G401 (cell line): ENCODE data around the gene KATNAL1. TPM values are rescaled to one million over a fixed set of nuclear protein-coding genes. Genes with fewer than 3 reads are reported as not detected.
"Not testable (repeated sequence)": the region's sequence is repeated elsewhere in the genome, so short reads cannot be mapped to it uniquely, and the experiment has no call there.

ENCODE experiments used
- DNase-seq: peaks from one replicate; pipeline ENCODE4 v3.0.0-alpha.2; 2015; ENCODE audit warnings: low spot score
- in situ Hi-C: cut with HindIII; loops from 2 replicates; pipeline ENCODE4 v1.10.0; 2016; ENCODE audit warnings: low sequenced_read_pairs, mixed read lengths
- total RNA-seq: library from RNA; depleted of rRNA; stranded (reverse); fragments of >200 nt; shearing (Covaris generic); gene quantifications from 2 replicates; pipeline ENCODE4 v1.2.3, GENCODE V29; 2014

KATNAL1 gene
- total RNA-seq, 1 experiment from 2014 or later, result 8.5 TPM

- no peak for DNase-seq
- in situ Hi-C loops, result no loop called here
Measured at GRCh38 chr13:30305456-30305970, 1.8 kb downstream of the KATNAL1 start.

GRCh38 chr13:30303269-30303668 is 4.1 kb downstream of the KATNAL1 start:
- DNase-seq, result no peak

GRCh38 chr13:30301827-30302226 is 5.5 kb downstream of the KATNAL1 start:
- DNase-seq, result no peak
- in situ Hi-C loops, result no loop called here

More at GRCh38 chr13:30303269-30303668, 4.1 kb downstream of the KATNAL1 start:
- in situ Hi-C loops, result no loop called here

- in situ Hi-C loops, result no loop called here
Measured at GRCh38 chr13:30300596-30300995, 6.8 kb downstream of the KATNAL1 start.

GRCh38 chr13:30299786-30300185 is 7.6 kb downstream of the KATNAL1 start:
- in situ Hi-C loops, result no loop called here
- no peak for DNase-seq

More at GRCh38 chr13:30300596-30300995, 6.8 kb downstream of the KATNAL1 start:
- DNase-seq, result no peak

GRCh38 chr13:30295116-30295515 is 12.2 kb downstream of the KATNAL1 start:
- no peak for DNase-seq
- in situ Hi-C loops, result no loop called here

- in situ Hi-C loops, result no loop called here
- no peak for DNase-seq
Measured at GRCh38 chr13:30294004-30294403, 13.3 kb downstream of the KATNAL1 start.

- no peak for DNase-seq
- in situ Hi-C loops, result no loop called here
Measured at GRCh38 chr13:30292325-30292724, 15.0 kb downstream of the KATNAL1 start.

GRCh38 chr13:30290812-30291436 is 16.4 kb downstream of the KATNAL1 start:
- in situ Hi-C loops, result no loop called here
- DNase-seq, result no peak

- DNase-seq, result no peak
- in situ Hi-C loops, result no loop called here
Measured at GRCh38 chr13:30289533-30289932, 17.8 kb downstream of the KATNAL1 start.

- DNase-seq, in situ Hi-C loops: not testable (repeated sequence)
Measured at GRCh38 chr13:30286059-30286458, 21.3 kb downstream of the KATNAL1 start.

- no peak for DNase-seq
- in situ Hi-C loops, result no loop called here
Measured at GRCh38 chr13:30276178-30276577, 31.2 kb downstream of the KATNAL1 start.

- no peak for DNase-seq
- in situ Hi-C loops, result no loop called here
Measured at GRCh38 chr13:30274083-30274482, 33.3 kb downstream of the KATNAL1 start.

GRCh38 chr13:30270035-30270434 is 37.3 kb downstream of the KATNAL1 start:
- in situ Hi-C loops, result not testable (repeated sequence)

GRCh38 chr13:30268673-30269072 is 38.7 kb downstream of the KATNAL1 start:
- in situ Hi-C loops, result no loop called here
- DNase-seq, result no peak

More at GRCh38 chr13:30270035-30270434, 37.3 kb downstream of the KATNAL1 start:
- DNase-seq, result not testable (repeated sequence)

GRCh38 chr13:30266756-30267155 is 40.6 kb downstream of the KATNAL1 start:
- in situ Hi-C loops, result no loop called here
- DNase-seq, result no peak

- DNase-seq, in situ Hi-C loops: not testable (repeated sequence)
Measured at GRCh38 chr13:30259149-30259733, 48.1 kb downstream of the KATNAL1 start.

GRCh38 chr13:30257468-30258099 is 49.8 kb downstream of the KATNAL1 start:
- in situ Hi-C loops, result no loop called here

GRCh38 chr13:30256713-30257467 is 50.5 kb downstream of the KATNAL1 start:
- DNase-seq, result peak; percentile 18
- in situ Hi-C loops, result no loop called here

More at GRCh38 chr13:30257468-30258099, 49.8 kb downstream of the KATNAL1 start:
- DNase-seq, result peak; percentile 77
